HCT116 (cell line): Measurements from ENCODE around the gene CDC37L1.

ENCODE experiments used
- EZH2 ChIP-seq: fragments of 200-600 bp; sonication (generic); IDR thresholded peaks from 2 replicates; pipeline ENCODE4 v1.6.1; 2017; ENCODE audit warnings: antibody characterized with exemption, mixed run types
- POLR2AphosphoS5 ChIP-seq: IDR thresholded peaks from 2 replicates; pipeline ENCODE4 v1.6.1; 2011; ENCODE audit warnings: mild to moderate bottlenecking, low read depth, low read length, moderate library complexity
- SP1 ChIP-seq: IDR thresholded peaks from 2 replicates; pipeline ENCODE4 v1.6.1; 2012; ENCODE audit warnings: low read depth
- ZNF274 ChIP-seq: fragments of 200-500 bp; sonication (Bioruptor generic); IDR thresholded peaks from 2 replicates; pipeline ENCODE4 v1.6.1; 2014; ENCODE audit warnings: mild to moderate bottlenecking, low read depth, low read length, inconsistent platforms
- TF ChIP-seq, protein P1 (sequence below), 3 experiments: fragments of 200-600 bp in 1 of 3; sonication (generic) in 1 of 3; IDR thresholded peaks in 2 of 3; conservative IDR thresholded peaks in 1 of 3; 2 replicates each; pipeline ENCODE4 v1.5.1; 2012 to 2017; ENCODE audit warnings: low read depth in 2 of 3, low read length in 2 of 3, antibody characterized with exemption in 1 of 3, borderline replicate concordance in 1 of 3, control low read depth in 1 of 3, mild to moderate bottlenecking in 1 of 3, mixed read lengths in 1 of 3, mixed run types in 1 of 3, moderate library complexity in 1 of 3; ENCODE audit not compliant: insufficient read depth in 1 of 3

DNA sequence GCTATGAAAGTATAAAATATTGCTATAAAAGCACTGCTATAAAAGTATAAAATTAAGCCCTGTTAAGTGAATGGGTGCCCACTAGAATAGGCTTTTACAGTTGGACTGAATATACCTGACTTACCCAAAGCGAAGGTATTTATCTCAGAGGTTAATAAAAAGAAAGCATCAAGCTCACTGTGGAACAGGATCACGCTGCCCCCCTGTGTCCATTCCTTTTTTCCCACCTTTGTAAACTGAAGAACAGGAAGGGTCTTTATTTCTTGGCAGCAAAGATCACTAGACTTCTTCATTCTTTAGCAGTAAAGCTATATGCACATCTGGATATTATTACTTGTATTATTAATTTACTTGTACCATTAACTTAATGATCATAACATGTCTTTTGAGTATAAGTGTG lies 39.3 kb upstream of the CDC37L1 start:
- TF ChIP-seq SP1 (no peak), ZNF274 (no peak), POLR2AphosphoS5 (no peak), EZH2 (no peak)
- TF ChIP-seq, protein P1, sequence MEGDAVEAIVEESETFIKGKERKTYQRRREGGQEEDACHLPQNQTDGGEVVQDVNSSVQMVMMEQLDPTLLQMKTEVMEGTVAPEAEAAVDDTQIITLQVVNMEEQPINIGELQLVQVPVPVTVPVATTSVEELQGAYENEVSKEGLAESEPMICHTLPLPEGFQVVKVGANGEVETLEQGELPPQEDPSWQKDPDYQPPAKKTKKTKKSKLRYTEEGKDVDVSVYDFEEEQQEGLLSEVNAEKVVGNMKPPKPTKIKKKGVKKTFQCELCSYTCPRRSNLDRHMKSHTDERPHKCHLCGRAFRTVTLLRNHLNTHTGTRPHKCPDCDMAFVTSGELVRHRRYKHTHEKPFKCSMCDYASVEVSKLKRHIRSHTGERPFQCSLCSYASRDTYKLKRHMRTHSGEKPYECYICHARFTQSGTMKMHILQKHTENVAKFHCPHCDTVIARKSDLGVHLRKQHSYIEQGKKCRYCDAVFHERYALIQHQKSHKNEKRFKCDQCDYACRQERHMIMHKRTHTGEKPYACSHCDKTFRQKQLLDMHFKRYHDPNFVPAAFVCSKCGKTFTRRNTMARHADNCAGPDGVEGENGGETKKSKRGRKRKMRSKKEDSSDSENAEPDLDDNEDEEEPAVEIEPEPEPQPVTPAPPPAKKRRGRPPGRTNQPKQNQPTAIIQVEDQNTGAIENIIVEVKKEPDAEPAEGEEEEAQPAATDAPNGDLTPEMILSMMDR (IDR thresholded peaks at IDR 0.05 in 2 of 3, conservative IDR thresholded peaks at IDR 0.05 in 1 of 3; ENCODE audit: borderline replicate concordance in 1 of 3, insufficient read depth in 1 of 3, low read depth in 2 of 3, low read length in 2 of 3), result peak; percentile 59 to 74 (median 65); a peak in 5 of 6 replicates
